ENCODE data around the gene RAC3. TPM values are rescaled to one million over a fixed set of nuclear protein-coding genes. Genes with fewer than 3 reads are reported as not detected.

Gene RAC3
- total RNA-seq, 1 donor from 2014 or later = 75.0 TPM

DNA sequence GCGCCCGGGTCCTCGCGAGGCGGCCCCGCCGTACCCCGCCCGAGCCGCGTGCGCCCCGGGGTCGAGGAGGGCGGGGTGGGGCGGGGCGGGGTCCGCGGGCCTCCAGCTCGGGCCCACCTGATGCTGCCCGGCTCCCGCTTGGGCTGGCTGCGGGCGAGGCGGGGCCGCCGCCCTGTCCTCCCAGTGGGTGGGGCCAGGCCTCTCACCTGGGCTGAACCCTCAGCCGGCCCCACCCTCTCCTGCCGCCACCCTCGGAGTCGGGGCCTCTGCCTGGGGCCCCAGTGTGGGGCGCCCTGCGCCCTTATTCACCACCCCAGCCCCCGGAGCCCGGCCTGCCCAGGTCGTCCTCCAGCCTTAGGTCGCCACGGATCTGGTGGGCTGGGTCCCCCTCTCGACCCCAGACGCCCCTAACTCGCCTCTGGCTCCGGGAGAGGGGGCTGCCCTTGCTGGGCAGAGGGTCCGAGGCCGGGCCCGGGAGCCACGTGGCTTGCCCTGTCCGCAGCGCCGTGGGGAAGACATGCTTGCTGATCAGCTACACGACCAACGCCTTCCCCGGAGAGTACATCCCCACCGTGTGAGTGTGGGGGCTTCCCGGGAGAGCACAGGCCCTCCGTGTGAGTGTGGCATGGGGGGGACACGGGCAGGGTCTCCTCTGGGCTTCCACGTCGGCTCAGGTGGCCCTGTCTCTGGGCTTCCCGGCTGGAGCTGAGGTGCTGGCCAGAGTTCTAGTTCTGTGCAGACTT, 578 bp downstream of the RAC3 start:
- H3K27ac Mint-ChIP-seq (ENCODE audit: unreplicated experiment) = no peak overlapping the region

GRCh38 chr17:82033359-82034085, 2.0 kb downstream of the RAC3 start:
- H3K36me3 Mint-ChIP-seq (ENCODE audit: low read depth) = no peaks in the 10 kb centered on the region
- no peak for DNase-seq (ENCODE audit: low read depth, low spot score)
- H3K4me1 Mint-ChIP-seq = peaks cover 20% of the 10 kb centered on the region
- H3K9me3 Mint-ChIP-seq = no peaks in the 10 kb centered on the region
- H3K27ac Mint-ChIP-seq (ENCODE audit: unreplicated experiment) = no peak overlapping the region
- peak overlapping the region; percentile 84 for H3K4me3 Mint-ChIP-seq
- TF ChIP-seq CTCF (conservative IDR thresholded peaks at IDR 0.05) = no peak
- H3K27me3 Mint-ChIP-seq (ENCODE audit: low read depth) = peaks cover 3% of the 10 kb centered on the region

More for the DNA sequence above, 578 bp downstream of the RAC3 start:
- H3K4me1 Mint-ChIP-seq = peaks cover 14% of the 10 kb centered on the region
- peaks cover 3% of the 10 kb centered on the region for H3K27me3 Mint-ChIP-seq (ENCODE audit: low read depth)
- no peak for DNase-seq (ENCODE audit: low read depth, low spot score)
- H3K36me3 Mint-ChIP-seq (ENCODE audit: low read depth) = no peaks in the 10 kb centered on the region
- peak overlapping the region; percentile 84 for H3K4me3 Mint-ChIP-seq
- no peaks in the 10 kb centered on the region for H3K9me3 Mint-ChIP-seq
- TF ChIP-seq CTCF (conservative IDR thresholded peaks at IDR 0.05) = no peak

GRCh38 chr17:82034371-82035011, 3.0 kb downstream of the RAC3 start:
- peaks cover 26% of the 10 kb centered on the region for H3K4me1 Mint-ChIP-seq
- no peak for TF ChIP-seq CTCF (conservative IDR thresholded peaks at IDR 0.05)
- no peak overlapping the region for H3K27ac Mint-ChIP-seq (ENCODE audit: unreplicated experiment)
- peak overlapping the region; percentile 72 for H3K4me3 Mint-ChIP-seq
- DNase-seq (ENCODE audit: low read depth, low spot score) = no peak
- H3K9me3 Mint-ChIP-seq = no peaks in the 10 kb centered on the region
- H3K36me3 Mint-ChIP-seq (ENCODE audit: low read depth) = no peaks in the 10 kb centered on the region
- peaks cover 3% of the 10 kb centered on the region for H3K27me3 Mint-ChIP-seq (ENCODE audit: low read depth)

GRCh38 chr17:82035488-82035887, 4.0 kb downstream of the RAC3 start:
- Mint-ChIP-seq H3K4me1 (peaks cover 29% of the 10 kb centered on the region), H3K27me3 (ENCODE audit: low read depth) (peaks cover 3% of the 10 kb centered on the region), H3K4me3 (peak overlapping the region; percentile 72), H3K36me3 (ENCODE audit: low read depth) (no peaks in the 10 kb centered on the region), H3K9me3 (no peaks in the 10 kb centered on the region), H3K27ac (ENCODE audit: unreplicated experiment) (no peak overlapping the region)
- no peak for TF ChIP-seq CTCF (conservative IDR thresholded peaks at IDR 0.05)
- DNase-seq (ENCODE audit: low read depth, low spot score) = no peak

DNA sequence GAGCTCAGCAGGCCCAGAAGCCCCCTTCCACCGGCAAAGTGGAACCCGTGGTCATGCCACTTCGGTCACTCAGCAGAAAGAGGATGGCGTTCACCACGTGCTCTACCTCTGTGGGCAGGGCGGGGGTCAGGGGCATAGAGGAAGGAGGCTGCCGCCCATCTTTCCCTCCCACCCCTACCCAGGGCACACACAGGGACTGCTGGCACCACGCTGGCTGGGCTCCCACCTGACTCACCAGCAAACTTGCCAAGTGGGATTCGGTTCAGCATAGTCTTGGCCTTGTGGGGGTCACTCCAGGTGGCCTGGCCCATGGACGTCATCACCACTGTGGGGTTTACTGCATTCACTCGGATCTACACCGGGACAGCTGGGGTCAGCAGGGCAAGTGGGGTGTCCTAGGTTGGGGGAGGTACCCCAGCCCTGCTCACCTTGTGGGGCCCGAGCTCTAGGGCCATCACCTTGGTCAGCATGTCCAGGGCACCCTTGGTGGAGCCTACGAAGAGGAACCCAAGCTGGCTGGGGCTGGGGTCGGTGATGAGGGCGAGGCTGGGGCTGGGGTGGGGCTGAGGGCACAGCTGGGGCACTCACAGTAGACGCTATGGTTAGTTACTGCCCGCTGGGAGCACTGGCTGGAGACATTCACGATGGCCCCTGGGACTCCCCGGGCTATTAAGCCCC, 4.6 kb downstream of the RAC3 start:
- H3K36me3 Mint-ChIP-seq (ENCODE audit: low read depth) = no peaks in the 10 kb centered on the region
- peaks cover 3% of the 10 kb centered on the region for H3K27me3 Mint-ChIP-seq (ENCODE audit: low read depth)
- H3K9me3 Mint-ChIP-seq = no peaks in the 10 kb centered on the region
- no peak overlapping the region for H3K27ac Mint-ChIP-seq (ENCODE audit: unreplicated experiment)
- no peak for DNase-seq (ENCODE audit: low read depth, low spot score)
- no peak for TF ChIP-seq CTCF (conservative IDR thresholded peaks at IDR 0.05)
- H3K4me3 Mint-ChIP-seq = peak overlapping the region; percentile 78
- peaks cover 31% of the 10 kb centered on the region for H3K4me1 Mint-ChIP-seq
